OCI-LY3 (cell line): ENCODE results near the gene PIN1.

Experiments
- H2AFZ ChIP-seq: fragments of 200-600, 300-600 bp; shearing (Covaris generic); 2 replicates; pipeline ENCODE4 v1.6.0; 2014; ENCODE audit warnings: antibody characterized with exemption, low read depth, low read length
- H3K27ac ChIP-seq: fragments of 200-600, 300-600 bp; sonication (generic); 2 replicates; pipeline ENCODE4 v1.5.1; 2014; ENCODE audit warnings: mild to moderate bottlenecking, low read length, moderate library complexity, mixed read lengths
- H3K27me3 ChIP-seq: fragments of 200-600, 300-600 bp; sonication (generic); 2 replicates; pipeline ENCODE4 v1.6.1; 2014; ENCODE audit warnings: low read depth, low read length, mixed read lengths
- H3K36me3 ChIP-seq: fragments of 200-600, 300-600 bp; sonication (generic); replicated peaks from 2 replicates; pipeline ENCODE3; 2014; ENCODE audit warnings: low read depth, low read length, mixed read lengths
- H3K4me1 ChIP-seq: fragments of 300-600, 200-600 bp; sonication (generic); 2 replicates; pipeline ENCODE4 v1.6.1; 2014; ENCODE audit warnings: low read length, mixed read lengths
- H3K4me2 ChIP-seq: fragments of 200-600, 300-600 bp; sonication (generic); 2 replicates; pipeline ENCODE4 v1.6.1; 2014; ENCODE audit warnings: low read length, mixed read lengths
- H3K4me3 ChIP-seq: fragments of 300-600, 200-600 bp; sonication (generic); 2 replicates; pipeline ENCODE4 v1.5.1; 2014; ENCODE audit warnings: antibody characterized with exemption, mild to moderate bottlenecking, low read length, moderate library complexity
- H3K79me2 ChIP-seq: fragments of 300-600, 200-600 bp; shearing (Covaris generic); 2 replicates; pipeline ENCODE4 v1.6.1; 2014; ENCODE audit warnings: mild to moderate bottlenecking, low read length, mixed read lengths
- H3K9ac ChIP-seq: fragments of 300-600, 200-600 bp; shearing (Covaris generic); 2 replicates; pipeline ENCODE4 v1.6.0; 2014; ENCODE audit warnings: mild to moderate bottlenecking, low read length, moderate library complexity
- H3K9me3 ChIP-seq: fragments of 200-600, 300-600 bp; shearing (Covaris generic); 2 replicates; pipeline ENCODE4 v1.6.1; 2014; ENCODE audit warnings: low read length, mixed read lengths; ENCODE audit not compliant: insufficient read depth
- H4K20me1 ChIP-seq: fragments of 200-600, 300-600 bp; sonication (generic); 2 replicates; pipeline ENCODE4 v1.6.1; 2016; ENCODE audit warnings: low read length, mixed read lengths; ENCODE audit not compliant: insufficient read depth
- CTCF ChIP-seq: fragments of 200-600, 300-600 bp; sonication (generic); IDR thresholded peaks from 2 replicates; pipeline ENCODE4 v1.5.1; 2014; ENCODE audit warnings: antibody characterized with exemption, low read length, low read depth
- EZH2phosphoT487 ChIP-seq: fragments of 200-600 bp; shearing (Covaris generic); IDR thresholded peaks from 2 replicates; pipeline ENCODE4 v1.6.1; 2018; ENCODE audit warnings: antibody characterized with exemption, mixed run types, low read depth

PIN1 gene

GRCh38 chr19:9872618-9873242 is 37.6 kb downstream of the PIN1 start:
- Histone ChIP-seq H3K27me3 (peaks cover 22% of the 10 kb centered on the region), H3K4me1 (no peaks in the 10 kb centered on the region), H2AFZ (no peak overlapping the region), H3K4me3 (no peak overlapping the region), H3K9ac (no peak overlapping the region), H3K79me2 (no peaks in the 10 kb centered on the region), H3K27ac (no peak overlapping the region), H4K20me1 (no peaks in the 10 kb centered on the region), H3K4me2 (no peak overlapping the region), H3K9me3 (no peaks in the 10 kb centered on the region), H3K36me3 (no peaks in the 10 kb centered on the region)
- no peak for TF ChIP-seq EZH2phosphoT487
- TF ChIP-seq CTCF: no peak

- no peak overlapping the region for H3K4me2 ChIP-seq
- H4K20me1 ChIP-seq: no peaks in the 10 kb centered on the region
- TF ChIP-seq CTCF (no peak), EZH2phosphoT487 (no peak)
- H3K36me3 ChIP-seq: no peaks in the 10 kb centered on the region
- H3K4me3 ChIP-seq: no peak overlapping the region
- no peak overlapping the region for H3K27ac ChIP-seq
- no peak overlapping the region for H2AFZ ChIP-seq
- H3K27me3 ChIP-seq: peaks cover 9% of the 10 kb centered on the region
- no peaks in the 10 kb centered on the region for H3K9me3 ChIP-seq
- peaks cover 4% of the 10 kb centered on the region; the same call in 1 of the 2 replicates for H3K4me1 ChIP-seq
- no peaks in the 10 kb centered on the region for H3K79me2 ChIP-seq
- no peak overlapping the region for H3K9ac ChIP-seq
These were observed 40.0 kb downstream of the PIN1 start for GRCh38 chr19:9875031-9875627.

DNA sequence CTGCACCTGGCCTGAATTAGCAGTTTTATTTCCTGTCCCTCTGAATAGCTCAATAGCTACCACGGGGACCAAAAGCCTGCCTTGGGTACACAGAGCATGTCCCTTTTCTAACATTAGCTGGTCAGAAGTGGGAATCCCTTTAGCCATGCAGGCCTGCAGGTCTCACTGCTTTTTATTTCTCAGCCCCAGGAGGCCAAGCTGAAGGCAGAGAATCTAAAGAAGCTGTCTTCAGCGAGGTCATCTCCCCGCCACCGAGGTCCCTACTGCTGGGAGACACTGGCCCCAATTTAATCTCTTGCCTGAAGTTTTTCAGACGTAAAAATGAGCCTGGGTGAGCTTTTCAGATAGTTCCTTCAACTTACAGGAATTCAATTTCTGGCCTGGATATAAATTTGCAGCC is 40.7 kb downstream of the PIN1 start:
- no peak overlapping the region for H3K27ac ChIP-seq
- H3K4me2 ChIP-seq: no peak overlapping the region
- TF ChIP-seq EZH2phosphoT487 (no peak), CTCF (no peak)

DNA sequence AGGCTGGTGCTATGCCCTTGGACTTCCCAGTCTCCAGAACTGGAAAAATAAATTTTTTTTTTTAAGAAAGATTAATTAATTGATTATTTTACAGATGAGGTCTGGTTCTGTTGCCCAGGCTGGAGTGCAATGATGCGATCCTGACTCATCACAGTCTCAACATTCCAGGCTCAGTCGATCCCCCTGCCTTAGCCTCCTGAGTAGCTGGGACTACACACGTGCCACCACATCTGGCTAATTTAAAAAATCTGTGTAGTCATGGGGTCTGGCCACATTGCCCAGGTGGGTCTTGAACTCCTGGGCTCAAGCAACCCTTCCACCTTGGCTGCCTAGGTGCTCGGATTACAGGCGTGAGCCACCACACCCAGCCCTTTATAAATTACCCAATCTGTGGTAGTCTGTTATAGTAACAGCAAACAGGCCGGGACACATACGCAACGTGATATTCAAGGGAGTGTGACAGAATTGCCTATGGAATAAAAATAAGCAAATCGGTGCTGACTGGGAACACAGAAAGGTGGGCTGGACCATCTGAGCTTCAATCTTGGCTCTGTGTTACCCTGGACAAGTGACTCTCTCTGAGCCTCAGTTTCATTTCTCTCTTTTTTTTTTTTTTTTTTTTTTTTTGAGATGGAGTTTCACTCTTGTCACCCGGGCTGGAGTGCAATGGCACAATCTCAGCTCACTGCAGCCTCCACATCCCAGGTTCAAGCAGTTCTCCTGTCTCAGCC is 42.8 kb downstream of the PIN1 start:
- TF ChIP-seq EZH2phosphoT487 (no peak), CTCF (no peak)
- Histone ChIP-seq H3K36me3 (no peaks in the 10 kb centered on the region), H2AFZ (no peak overlapping the region), H3K4me3 (no peak overlapping the region), H3K27me3 (peaks cover 9% of the 10 kb centered on the region), H3K79me2 (no peaks in the 10 kb centered on the region), H3K9ac (no peak overlapping the region), H3K9me3 (no peaks in the 10 kb centered on the region), H4K20me1 (no peaks in the 10 kb centered on the region), H3K27ac (no peak overlapping the region), H3K4me1 (peaks cover 4% of the 10 kb centered on the region; the same call in 1 of the 2 replicates), H3K4me2 (peak overlapping the region; percentile 4; the same call in 1 of the 2 replicates)

More for the DNA sequence above, 40.7 kb downstream of the PIN1 start:
- no peaks in the 10 kb centered on the region for H3K36me3 ChIP-seq
- H3K27me3 ChIP-seq: peaks cover 9% of the 10 kb centered on the region
- no peak overlapping the region for H2AFZ ChIP-seq
- no peak overlapping the region for H3K4me3 ChIP-seq
- peaks cover 4% of the 10 kb centered on the region; the same call in 1 of the 2 replicates for H3K4me1 ChIP-seq
- no peaks in the 10 kb centered on the region for H4K20me1 ChIP-seq
- no peaks in the 10 kb centered on the region for H3K79me2 ChIP-seq
- no peak overlapping the region for H3K9ac ChIP-seq
- no peaks in the 10 kb centered on the region for H3K9me3 ChIP-seq
